Loucy (cell line): ENCODE results near the gene FAM162A.

Experiments
- CTCF ChIP-seq: fragments of 200-600 bp; sonication (generic); conservative IDR thresholded peaks from 2 replicates; pipeline ENCODE4 v1.5.1; 2014; ENCODE audit warnings: mild to moderate bottlenecking, antibody characterized with exemption, low read length
- EZH2phosphoT487 ChIP-seq: fragments of 200-600 bp; IDR thresholded peaks from 2 replicates; pipeline ENCODE4 v1.6.1; 2018; ENCODE audit warnings: antibody characterized with exemption, mild to moderate bottlenecking, moderate library complexity, borderline replicate concordance

GRCh38 chr3:122458992-122459391, 75.0 kb downstream of the FAM162A start:
- TF ChIP-seq CTCF (peak; percentile 70), EZH2phosphoT487 (no peak)
